GM23248 (cell line): ENCODE results near the gene LPCAT2.

Experiments used
- EZH2 ChIP-seq: fragments of 200-600 bp; sonication (generic); IDR thresholded peaks from 2 replicates; pipeline ENCODE4 v1.6.1; 2018; ENCODE audit warnings: antibody characterized with exemption, mild to moderate bottlenecking; ENCODE audit not compliant: insufficient read depth, poor library complexity, severe bottlenecking
- EZH2phosphoT487 ChIP-seq: fragments of 200-600 bp; sonication (generic); IDR thresholded peaks from 2 replicates; pipeline ENCODE4 v1.6.1; 2018; ENCODE audit warnings: antibody characterized with exemption, moderate library complexity, mild to moderate bottlenecking, low read depth; ENCODE audit not compliant: insufficient read depth

DNA sequence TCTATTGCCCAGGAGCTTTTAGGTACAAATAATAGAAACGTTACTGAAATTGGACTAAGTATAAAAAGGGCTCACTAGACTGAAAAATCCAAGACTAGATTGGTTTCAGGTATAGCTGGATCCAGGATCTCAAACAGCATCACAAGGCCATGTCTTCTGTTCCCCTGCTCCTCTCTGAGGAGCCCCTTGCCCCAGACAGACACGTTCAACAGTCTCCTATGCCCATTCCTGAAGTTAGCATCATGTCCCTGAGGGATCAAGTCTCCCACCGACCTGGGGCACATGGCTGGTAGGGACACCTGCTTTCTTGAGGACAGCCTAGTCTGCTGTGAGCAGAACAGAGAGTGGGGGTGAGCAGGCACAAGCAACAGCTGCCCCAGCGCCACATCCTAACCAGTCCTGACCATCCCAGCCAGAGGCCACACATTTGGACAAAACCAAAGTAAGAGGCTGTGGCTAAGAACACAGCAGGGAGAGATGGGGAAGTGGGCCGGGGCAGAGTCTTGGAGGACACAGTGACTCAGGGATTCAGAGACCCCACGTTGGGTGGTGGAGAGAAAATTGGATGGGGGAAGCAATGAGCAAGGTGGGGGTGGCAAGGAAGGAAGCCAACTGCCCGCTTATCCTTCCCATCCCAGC, 40.4 kb upstream of the LPCAT2 start:
- TF ChIP-seq EZH2 (no peak), EZH2phosphoT487 (no peak)
